Endodermal cell (in vitro differentiated cells): ENCODE results near the gene NOA1. TPM values are rescaled to one million over a fixed set of nuclear protein-coding genes. Genes with fewer than 3 reads are reported as not detected.
"Not testable (repeated sequence)": the region's sequence is repeated elsewhere in the genome, so short reads cannot be mapped to it uniquely, and the experiment has no call there.

Experiments
- DNase-seq: peaks from one replicate; pipeline ENCODE4 v3.0.0-alpha.2; 2017
- H3K27ac ChIP-seq: 2 replicates; pipeline ENCODE4 v1.5.1; 2013; ENCODE audit warnings: mild to moderate bottlenecking, low read depth, low read length, moderate library complexity
- H3K27me3 ChIP-seq: 2 replicates; pipeline ENCODE4 v1.6.1; 2013; ENCODE audit warnings: mild to moderate bottlenecking, low read length, moderate library complexity; ENCODE audit not compliant: insufficient read depth, control insufficient read depth, poor library complexity, severe bottlenecking
- H3K36me3 ChIP-seq: 2 replicates; pipeline ENCODE4 v1.7.0; 2013; ENCODE audit warnings: mild to moderate bottlenecking, low read length, moderate library complexity; ENCODE audit not compliant: control insufficient read depth, insufficient read depth
- H3K4me1 ChIP-seq: one replicate; pipeline ENCODE4 v1.7.0; 2013; ENCODE audit warnings: low read length; ENCODE audit not compliant: control insufficient read depth, insufficient read depth
- H3K4me3 ChIP-seq: 2 replicates; pipeline ENCODE4 v1.5.1; 2013; ENCODE audit warnings: mild to moderate bottlenecking, low read length, moderate library complexity
- H3K9ac ChIP-seq: 2 replicates; pipeline ENCODE4 v1.6.1; 2013; ENCODE audit warnings: mild to moderate bottlenecking, low read length, moderate library complexity; ENCODE audit not compliant: poor library complexity, severe bottlenecking; ENCODE audit errors: extremely low read depth
- H3K9me3 ChIP-seq: 2 replicates; pipeline ENCODE4 v1.6.1; 2013; ENCODE audit warnings: mild to moderate bottlenecking, low read length, moderate library complexity; ENCODE audit not compliant: control insufficient read depth
- H3K27ac Mint-ChIP-seq: 2 replicates; pipeline ENCODE4 v1.8.0; 2020; ENCODE audit warnings: mixed read lengths
- H3K27me3 Mint-ChIP-seq: 2 replicates; pipeline ENCODE4 v1.8.0; 2021; ENCODE audit warnings: mild to moderate bottlenecking, mixed read lengths; ENCODE audit not compliant: insufficient read depth
- H3K36me3 Mint-ChIP-seq: 2 replicates; pipeline ENCODE4 v1.8.0; 2020; ENCODE audit warnings: low read depth, mixed read lengths
- H3K4me1 Mint-ChIP-seq: 2 replicates; pipeline ENCODE4 v1.8.0; 2020; ENCODE audit warnings: mixed read lengths
- H3K4me3 Mint-ChIP-seq: 2 replicates; pipeline ENCODE4 v1.8.0; 2020; ENCODE audit warnings: mild to moderate bottlenecking, moderate library complexity, mixed read lengths
- H3K9me3 Mint-ChIP-seq: 2 replicates; pipeline ENCODE4 v1.8.0; 2020; ENCODE audit warnings: mild to moderate bottlenecking, mixed read lengths
- CTCF ChIP-seq: fragments of 200-600 bp; sonication (generic); conservative IDR thresholded peaks from 2 replicates; pipeline ENCODE4 v1.5.0; 2021; ENCODE audit warnings: antibody characterized with exemption, mild to moderate bottlenecking
- WGBS, 2 experiments: methylation state at CpG; one replicate each; pipeline versions ENCODE4 v1.1.5 to v1.1.7; 2013; ENCODE audit warnings: missing lambda C conversion rate in 2 of 2, mixed read lengths in 1 of 2; ENCODE audit not compliant: insufficient coverage in 1 of 2, insufficient read length in 1 of 2; 5-methylcytosine and 5-hydroxymethylcytosine counted together
- total RNA-seq, 2 donors: library from RNA; stranded (reverse); fragmentation: NEBNext Ultra II Directional in 1 of 2; extraction: Animal tissue kit (Norgen Biotek cat#: 25700) in 1 of 2; gene quantifications; 2 replicates in 1 of 2; 3 replicates in 1 of 2; pipeline ENCODE4 v1.2.1, GENCODE V29; 2021

NOA1 gene
- total RNA-seq, 2 donors from 2014 or later, result 17.8 to 20.7 TPM

GRCh38 chr4:56931924-56932323, 45.5 kb downstream of the NOA1 start:
- Histone ChIP-seq H3K9ac (no peak overlapping the region), H3K4me3 (no peak overlapping the region), H3K4me1 (no peaks in the 10 kb centered on the region), H3K36me3 (peaks cover 86% of the 10 kb centered on the region), H3K27ac (no peak overlapping the region), H3K9me3 (no peaks in the 10 kb centered on the region), H3K27me3 (no peaks in the 10 kb centered on the region)
- whole genome bisulfite sequencing, 2 experiments, result 78 to 88% methylated on average over 3 to 4 of the region's 4 CpGs
- Mint-ChIP-seq H3K4me3 (no peak overlapping the region), H3K4me1 (no peaks in the 10 kb centered on the region), H3K36me3 (peaks cover 60% of the 10 kb centered on the region), H3K9me3 (no peaks in the 10 kb centered on the region), H3K27me3 (no peaks in the 10 kb centered on the region), H3K27ac (no peak overlapping the region)
- DNase-seq, result no peak
- no peak for TF ChIP-seq CTCF

GRCh38 chr4:56930638-56931037, 46.8 kb downstream of the NOA1 start:
- H3K4me3 Mint-ChIP-seq, result no peak overlapping the region
- no peak for DNase-seq
- no peaks in the 10 kb centered on the region for H3K27me3 Mint-ChIP-seq
- Histone ChIP-seq H3K9ac (no peak overlapping the region), H3K27ac (no peak overlapping the region), H3K9me3 (no peaks in the 10 kb centered on the region), H3K4me1 (no peaks in the 10 kb centered on the region), H3K4me3 (no peak overlapping the region), H3K27me3 (no peaks in the 10 kb centered on the region), H3K36me3 (peaks cover 90% of the 10 kb centered on the region)
- TF ChIP-seq CTCF, result no peak
- no peaks in the 10 kb centered on the region for H3K4me1 Mint-ChIP-seq
- no peaks in the 10 kb centered on the region for H3K9me3 Mint-ChIP-seq
- peaks cover 57% of the 10 kb centered on the region for H3K36me3 Mint-ChIP-seq
- WGBS, 2 experiments, result 95 to 97% methylated on average over 7 of the region's 7 CpGs
- H3K27ac Mint-ChIP-seq, result no peak overlapping the region

- no peak overlapping the region for H3K27ac Mint-ChIP-seq
- no peak overlapping the region for H3K27ac ChIP-seq
- H3K4me1 ChIP-seq, result no peaks in the 10 kb centered on the region
- no peaks in the 10 kb centered on the region for H3K4me1 Mint-ChIP-seq
- H3K4me3 Mint-ChIP-seq, result no peak overlapping the region
- no peak for DNase-seq
- TF ChIP-seq CTCF, result no peak
- H3K9me3 ChIP-seq, result no peaks in the 10 kb centered on the region
- H3K9me3 Mint-ChIP-seq, result no peaks in the 10 kb centered on the region
- H3K9ac ChIP-seq, result no peak overlapping the region
- no peak overlapping the region for H3K4me3 ChIP-seq
- H3K27me3 ChIP-seq, result no peaks in the 10 kb centered on the region
- H3K27me3 Mint-ChIP-seq, result no peaks in the 10 kb centered on the region
- H3K36me3 ChIP-seq, result peaks cover 84% of the 10 kb centered on the region
- WGBS, 2 experiments, result 90 to 96% methylated on average over 2 of the region's 2 CpGs
- H3K36me3 Mint-ChIP-seq, result peaks cover 68% of the 10 kb centered on the region
These were observed 50.2 kb downstream of the NOA1 start for GRCh38 chr4:56927196-56927595.

- H3K27me3 ChIP-seq, H3K4me3 Mint-ChIP-seq, H3K27ac Mint-ChIP-seq, H3K4me3 ChIP-seq, H3K9me3 Mint-ChIP-seq, DNase-seq, H3K27ac ChIP-seq, H3K4me1 ChIP-seq, H3K9me3 ChIP-seq, H3K27me3 Mint-ChIP-seq, H3K9ac ChIP-seq: not testable (repeated sequence)
- 93 to 95% methylated on average over 4 to 12 of the region's 12 CpGs for WGBS, 2 experiments
- H3K4me1 Mint-ChIP-seq, result peaks cover 18% of the 10 kb centered on the region
- peaks cover 63% of the 10 kb centered on the region for H3K36me3 ChIP-seq
- H3K36me3 Mint-ChIP-seq, result peaks cover 59% of the 10 kb centered on the region
These were observed 62.4 kb downstream of the NOA1 start for GRCh38 chr4:56914977-56915376.
